Adrenal gland (tissue), 5 donors: Measurements from ENCODE around the gene TMEM184A.

Source experiments
- CTCF ChIP-seq, 6 experiments: fragments of 450-650 bp in 4 of 6; fragments of 200-600 bp in 2 of 6; sonication (generic) in 1 of 6; IDR thresholded peaks; 1 replicate in 5 of 6; 2 replicates in 1 of 6; pipeline versions ENCODE4 v1.5.1 to v1.8.0; 2016 to 2021; ENCODE audit warnings: antibody characterized with exemption in 6 of 6, mild to moderate bottlenecking in 2 of 6, moderate library complexity in 1 of 6
- POLR2A ChIP-seq, 2 donors: fragments of 450-650 bp; IDR thresholded peaks; one replicate each; pipeline ENCODE4 v1.6.1; 2017; ENCODE audit warnings: antibody characterized with exemption in 2 of 2, mild to moderate bottlenecking in 2 of 2, moderate library complexity in 1 of 2
- donor health status: DM: no; HTN: no; CAD: no.

DNA sequence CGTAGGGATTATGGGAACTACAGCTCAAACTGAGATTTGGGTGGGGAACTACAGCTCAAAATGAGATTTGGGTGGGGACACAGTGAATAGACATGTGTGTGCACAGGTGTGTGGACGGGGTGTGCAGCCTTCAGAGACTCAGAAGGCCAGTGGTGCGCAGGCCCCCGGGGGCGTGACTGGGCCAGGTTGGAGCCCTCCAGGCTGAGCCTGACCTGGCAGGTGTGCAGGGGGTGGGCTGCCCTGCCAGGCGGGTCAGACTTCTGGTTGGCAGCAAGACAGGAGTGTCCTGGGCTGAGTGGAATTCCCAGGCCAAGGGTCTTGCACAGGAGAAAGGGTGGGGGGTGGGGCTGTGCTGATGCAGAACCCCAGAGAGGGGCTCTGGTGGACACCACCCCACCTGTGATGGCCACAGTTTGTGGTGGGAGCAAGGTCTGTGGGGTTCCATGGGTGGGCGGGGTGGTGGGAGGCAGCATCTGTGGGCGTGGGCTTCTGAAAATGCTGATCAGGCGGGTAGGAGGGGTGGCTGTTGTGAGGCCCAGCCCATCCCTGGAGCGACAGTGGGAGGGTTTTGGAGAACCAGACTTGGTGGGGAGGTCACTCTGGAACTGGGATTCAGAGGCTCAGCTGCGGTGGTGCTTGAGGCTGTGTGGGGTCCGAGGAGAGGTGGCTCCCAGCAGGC, 43.1 kb upstream of the TMEM184A start:
- TF ChIP-seq CTCF (IDR thresholded peaks at IDR 0.05) = no peak
- TF ChIP-seq POLR2A (IDR thresholded peaks at IDR 0.05) = no peak
